Measurements from ENCODE around the gene HDAC9.

HDAC9 gene

DNA sequence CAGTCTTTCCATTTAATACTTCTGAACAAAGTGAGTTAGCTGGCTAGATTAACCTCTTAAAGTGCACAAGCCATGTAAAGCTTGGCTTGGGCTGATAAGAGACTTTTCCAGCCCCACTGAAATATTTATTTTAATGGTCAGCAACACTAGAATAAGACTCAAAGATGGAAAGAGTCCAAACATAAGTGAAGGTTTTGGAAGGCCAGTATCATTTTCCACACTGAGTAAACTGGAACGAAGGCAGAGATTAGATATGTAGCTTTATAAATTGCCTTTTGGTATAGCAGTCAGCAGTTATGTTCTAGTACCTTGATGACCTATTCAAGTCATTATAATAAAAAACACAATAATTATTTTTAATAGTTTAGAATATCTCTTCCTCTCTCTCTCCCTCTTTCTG is 102.2 kb downstream of the HDAC9 start:
- DNase-seq (ENCODE audit: low spot score): no peak

DNA sequence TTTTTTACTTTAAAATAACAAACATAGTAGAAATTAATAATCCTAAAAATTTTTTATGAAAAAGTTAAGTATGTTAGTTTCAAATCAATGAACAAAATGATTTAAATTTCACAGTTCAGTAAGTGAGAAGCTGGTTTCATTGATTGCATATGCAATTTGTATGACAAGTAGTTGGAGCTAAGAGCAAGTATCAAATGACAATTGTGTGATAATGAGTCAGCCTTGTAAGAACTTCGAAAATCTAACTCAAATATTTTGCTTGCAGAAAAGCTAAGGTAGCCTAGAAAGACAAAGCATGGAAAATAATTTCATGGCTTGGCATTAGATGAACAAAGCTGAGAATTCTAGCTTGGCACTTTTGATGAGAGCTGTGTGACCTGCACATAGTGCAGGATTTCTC is 111.5 kb downstream of the HDAC9 start:
- DNase-seq (ENCODE audit: low spot score): no peak

- DNase-seq (ENCODE audit: low spot score): peak; percentile 19
Observed at GRCh38 chr7:18610331-18610948, 114.9 kb downstream of the HDAC9 start.

- no peak for DNase-seq (ENCODE audit: low spot score)
Observed at GRCh38 chr7:18614841-18615240, 119.3 kb downstream of the HDAC9 start.

GRCh38 chr7:18619311-18619710 is 123.8 kb downstream of the HDAC9 start:
- DNase-seq (ENCODE audit: low spot score): no peak

DNA sequence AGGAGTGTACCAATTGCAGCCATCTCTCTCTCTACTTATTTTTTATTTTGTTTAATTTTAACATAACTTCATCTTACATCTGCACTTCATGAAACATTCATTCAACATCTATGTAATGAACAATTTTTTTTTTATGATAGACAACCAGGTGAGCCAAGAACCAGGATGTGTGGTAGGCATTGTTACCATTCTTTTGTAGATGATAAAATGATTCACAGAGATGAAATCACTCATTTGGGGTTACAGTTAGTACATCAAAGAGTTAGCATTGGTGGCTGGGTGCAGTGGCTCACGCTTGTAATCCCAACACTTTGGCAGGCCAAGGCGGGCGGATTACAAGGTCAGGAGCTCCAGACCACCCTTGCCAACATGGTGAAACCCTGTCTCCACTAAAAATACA is 127.8 kb downstream of the HDAC9 start:
- no peak for DNase-seq (ENCODE audit: low spot score)

- no peak for DNase-seq (ENCODE audit: low spot score)
Observed at GRCh38 chr7:18624459-18624858, 128.9 kb downstream of the HDAC9 start.

- no peak for DNase-seq (ENCODE audit: low spot score)
Observed at GRCh38 chr7:18626086-18626485, 130.5 kb downstream of the HDAC9 start.

DNA sequence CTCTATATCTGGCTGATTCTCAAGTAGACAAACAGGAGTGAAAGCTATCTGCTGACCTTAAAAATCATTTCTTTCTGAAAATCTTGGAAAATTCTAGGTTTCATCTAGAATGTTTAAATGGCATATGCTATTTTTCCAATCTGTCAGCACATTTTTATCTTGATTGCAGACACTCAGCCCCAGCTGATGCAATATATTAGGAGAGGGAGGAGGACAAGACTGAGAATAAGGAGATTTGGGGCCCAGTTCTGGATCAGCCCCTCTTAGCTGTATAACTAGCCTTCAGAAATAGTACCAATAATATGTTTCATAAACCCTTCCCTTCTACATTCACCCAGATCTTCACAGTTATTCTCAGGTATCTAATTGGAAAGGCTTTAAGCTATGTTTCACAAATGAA is 131.2 kb downstream of the HDAC9 start:
- DNase-seq (ENCODE audit: low spot score): no peak

DNA sequence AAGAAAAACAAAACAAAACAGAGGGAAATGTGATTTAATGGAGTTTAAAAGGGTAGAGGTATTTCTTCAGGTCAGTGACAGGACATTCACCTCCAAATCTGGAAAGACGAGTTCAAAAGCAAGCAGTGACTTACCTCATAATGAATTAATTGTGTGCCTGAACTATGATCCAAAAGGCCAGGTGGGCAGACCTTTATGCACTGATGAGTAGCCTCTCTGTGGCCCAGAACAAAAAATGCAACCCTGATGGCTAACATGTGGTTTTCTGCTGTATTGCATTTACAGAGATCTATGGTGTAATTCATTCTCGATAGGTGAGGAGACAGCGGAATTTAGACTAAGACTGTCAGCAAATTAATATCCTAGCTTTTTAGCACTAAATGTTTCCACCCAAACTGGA is 142.0 kb downstream of the HDAC9 start:
- no peak for DNase-seq (ENCODE audit: low spot score)

- DNase-seq (ENCODE audit: low spot score): peak; percentile 11
Observed at GRCh38 chr7:18638594-18639452, 143.3 kb downstream of the HDAC9 start.

DNA sequence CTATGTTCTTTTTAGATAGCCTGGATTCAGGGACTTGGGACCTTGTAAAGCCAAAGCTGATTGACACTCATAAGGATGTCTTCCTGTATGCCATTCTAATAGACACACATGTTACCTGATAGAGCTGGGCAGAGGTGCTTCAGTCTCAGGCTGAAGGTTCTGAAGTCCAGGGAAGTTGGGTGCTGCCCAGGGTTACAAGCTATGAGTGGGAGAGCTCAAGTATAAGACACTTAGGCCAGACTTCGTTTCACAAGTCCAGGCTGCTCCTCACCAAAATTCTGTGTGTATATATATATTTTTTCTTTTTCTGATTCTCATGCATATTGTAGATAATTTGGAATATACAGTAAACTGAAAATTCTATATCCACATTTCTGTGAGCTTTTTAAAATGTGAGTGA is 144.2 kb downstream of the HDAC9 start:
- no peak for DNase-seq (ENCODE audit: low spot score)

DNA sequence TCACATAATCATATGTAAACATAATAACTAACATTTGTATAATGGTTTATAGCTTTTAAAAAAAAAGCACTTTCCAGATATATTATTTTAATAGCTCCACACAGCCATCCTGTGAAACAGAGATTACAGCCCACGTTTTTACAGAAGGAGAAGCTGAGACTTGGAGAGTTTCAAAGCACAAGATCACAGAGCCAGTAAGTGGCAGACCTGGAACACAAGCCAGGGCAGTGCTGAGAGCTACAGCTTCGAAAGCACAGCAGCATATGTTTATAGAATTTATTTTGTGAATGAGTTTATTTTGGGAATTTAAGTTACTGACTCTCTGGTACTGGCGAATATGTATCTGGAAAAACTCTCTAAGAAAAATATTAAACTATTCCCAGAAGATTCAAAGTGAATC is 149.4 kb downstream of the HDAC9 start:
- DNase-seq (ENCODE audit: low spot score): no peak

- DNase-seq (ENCODE audit: low spot score): no peak
Observed at GRCh38 chr7:18647582-18647981, 152.0 kb downstream of the HDAC9 start.

- no peak for DNase-seq (ENCODE audit: low spot score)
Observed at GRCh38 chr7:18648849-18649758, 153.6 kb downstream of the HDAC9 start.

DNA sequence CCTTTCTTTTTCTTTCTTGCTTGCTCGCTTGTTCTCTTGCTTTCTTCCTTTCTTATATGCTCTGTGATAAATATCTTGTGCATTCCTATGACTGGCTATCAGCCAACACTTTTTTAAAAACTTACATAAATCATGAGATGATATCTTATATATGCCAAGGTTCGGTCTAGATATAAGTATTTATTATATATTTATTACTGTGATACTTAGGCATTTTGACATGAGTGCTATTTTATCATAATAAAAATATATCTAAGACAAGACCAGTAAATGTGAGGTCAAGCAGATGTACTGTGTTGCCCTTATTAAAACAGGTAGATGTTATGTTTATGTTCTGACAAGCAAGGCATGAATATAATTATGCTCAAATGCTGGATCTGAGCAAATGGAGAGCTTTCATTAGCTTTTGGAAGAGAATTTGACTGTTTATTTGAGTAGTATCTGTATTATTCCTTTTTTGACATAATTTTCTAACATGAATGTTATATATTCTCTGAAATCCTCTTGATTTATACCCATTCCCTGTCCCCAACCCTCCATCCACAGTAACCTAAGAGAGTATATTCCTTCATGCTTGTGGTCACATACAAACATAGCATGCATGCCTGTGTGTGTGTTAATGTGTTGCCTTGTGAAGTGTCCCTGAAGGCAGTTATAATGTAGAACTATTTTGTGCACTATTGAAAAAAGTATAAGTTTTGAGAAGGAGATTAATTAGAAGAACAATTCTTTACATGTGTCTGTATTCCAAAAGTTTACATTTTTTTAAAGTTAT is 158.0 kb downstream of the HDAC9 start:
- DNase-seq (ENCODE audit: low spot score): no peak

- DNase-seq (ENCODE audit: low spot score): no peak
Observed at GRCh38 chr7:18654709-18655108, 159.2 kb downstream of the HDAC9 start.

- DNase-seq (ENCODE audit: low spot score): no peak
Observed at GRCh38 chr7:18655506-18655905, 160.0 kb downstream of the HDAC9 start.

DNA sequence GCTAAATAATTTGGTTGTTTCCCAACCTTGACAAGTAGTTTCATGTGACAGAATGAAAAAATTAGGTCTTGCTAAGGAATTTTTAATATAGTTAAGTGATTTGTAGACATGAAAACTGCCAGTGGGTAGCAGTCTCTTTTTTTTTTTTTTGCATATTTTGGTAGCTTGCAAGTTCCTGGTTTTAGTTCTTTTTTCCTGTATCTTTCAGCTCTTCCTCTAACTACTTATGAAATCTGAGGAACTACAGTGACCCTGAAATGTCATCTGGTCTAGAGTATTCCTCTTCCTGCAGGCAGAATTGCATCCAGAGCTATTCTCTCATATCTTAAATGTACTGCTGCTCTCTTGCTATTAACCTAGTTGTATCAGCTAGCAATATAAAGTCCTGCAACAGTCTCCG is 160.4 kb downstream of the HDAC9 start:
- no peak for DNase-seq (ENCODE audit: low spot score)

DNA sequence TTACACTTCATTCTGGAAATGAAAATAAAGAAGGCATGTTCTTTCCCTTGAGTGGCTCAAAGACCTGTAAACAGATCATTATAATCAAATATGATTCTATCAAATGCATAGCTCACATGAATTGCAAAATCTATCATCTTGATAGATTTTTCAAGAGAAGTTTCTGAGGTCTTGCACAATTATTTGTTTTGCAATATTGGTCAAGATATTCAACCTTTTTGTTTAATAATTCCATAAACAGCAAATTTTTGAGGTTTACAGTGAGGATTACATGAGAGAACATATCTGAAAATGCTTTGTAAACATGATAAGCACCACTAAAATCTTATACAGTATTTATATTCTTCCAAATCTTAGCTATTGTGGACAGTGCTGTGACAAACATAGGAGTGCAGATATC is 160.8 kb downstream of the HDAC9 start:
- no peak for DNase-seq (ENCODE audit: low spot score)

DNA sequence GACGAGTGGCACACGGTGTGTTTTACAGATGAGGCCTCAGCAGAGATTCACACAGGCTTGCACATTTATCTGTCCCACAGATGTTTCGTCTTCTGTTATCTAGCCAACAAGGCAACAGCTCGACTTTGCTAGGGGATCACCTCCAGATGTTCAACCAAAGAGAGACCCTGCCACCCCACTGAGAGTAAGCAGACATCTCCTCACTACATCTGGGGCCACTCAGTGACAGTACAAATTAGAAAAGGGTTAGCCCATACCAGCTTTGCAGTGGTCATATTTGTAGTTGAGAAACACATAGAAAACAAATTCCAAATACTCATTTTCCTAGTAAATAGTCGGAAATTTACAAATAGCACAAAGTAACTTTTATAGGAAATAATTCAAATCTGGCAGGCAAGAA is 164.2 kb downstream of the HDAC9 start:
- DNase-seq (ENCODE audit: low spot score): no peak

DNA sequence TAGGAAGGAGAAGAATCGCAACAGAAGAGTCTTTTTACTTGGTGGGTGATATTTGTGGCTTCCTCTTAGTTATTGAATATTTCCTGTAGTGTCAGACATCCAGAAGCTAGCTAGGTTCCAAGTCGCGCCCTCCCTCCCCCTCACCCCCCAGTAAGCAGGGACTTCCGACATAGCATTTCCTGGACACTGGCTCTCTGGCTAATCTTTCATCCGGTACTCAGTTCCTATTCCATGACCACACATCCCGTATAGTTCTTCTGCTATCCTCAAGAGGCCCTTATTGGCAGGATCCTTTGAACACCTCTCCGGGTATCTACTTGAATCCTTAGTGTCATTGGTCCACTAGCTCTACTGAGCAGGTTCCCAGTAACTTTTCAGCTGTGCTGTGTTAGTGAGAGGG is 167.8 kb downstream of the HDAC9 start:
- no peak for DNase-seq (ENCODE audit: low spot score)

Data from AG08396 (cell line).